HepG2 (cell line): ENCODE measurements around the gene C17orf75. TPM values are rescaled to one million over a fixed set of nuclear protein-coding genes. Genes with fewer than 3 reads are reported as not detected.
A peak's percentile ranks its signal among the peaks of the same experiment; 100 is the strongest.

Experiments
- ATAC-seq: fragments of 200-7000 bp; cut with Tn5 transposase; 3 replicates; pipeline ENCODE4 v1.9.1; 2020; ENCODE audit warnings: mild to moderate bottlenecking, moderate library complexity
- BruUV-seq: library from RNA; stranded (reverse); fragments of 400-500 nt; replicated peaks from 2 replicates; lab custom pipeline; 2021; lab: Mats Ljungman, UMichigan
- CTCF ChIA-PET: fragments of 300-600 bp; formaldehyde crosslinking; extraction: SDS; loops from one replicate; lab custom pipeline; 2021; ENCODE audit warnings: low total read pairs, inconsistent platforms, low intra/inter-chr PET ratio; lab: Yijun Ruan, JAX
- POLR2A ChIA-PET: fragments of 350-600 bp; sonication (Branson Sonifier 250); formaldehyde crosslinking; loops from one replicate; lab custom pipeline; 2020; ENCODE audit warnings: antibody characterized with exemption, inconsistent platforms; lab: Yijun Ruan, JAX
- DNase-seq: peaks from one replicate; pipeline ENCODE4 v3.0.0-alpha.2; 2015; ENCODE audit warnings: low spot score
- FAIRE-seq: peaks from 3 replicates; lab custom pipeline; 2011; peaks lifted over from hg19 to GRCh38; lab: Jason Lieb, UNC
- H2AFZ ChIP-seq: one replicate; pipeline ENCODE4 v1.6.1; 2011; ENCODE audit warnings: low read length, inconsistent platforms
- H3K27ac ChIP-seq: fragments of 300-600 bp; 3 replicates; pipeline ENCODE4 v1.8.0; 2011; ENCODE audit warnings: mixed run types, mild to moderate bottlenecking, mixed read lengths, low read length, inconsistent platforms; ENCODE audit not compliant: insufficient read depth; ENCODE audit errors: extremely low read length
- H3K27me3 ChIP-seq, 2 experiments: fragments of 200-600 bp in 1 of 2; 2 replicates in 1 of 2; 3 replicates in 1 of 2; pipeline versions ENCODE4 v1.6.0 to v1.8.0; 2011; ENCODE audit warnings: low read length in 2 of 2, mild to moderate bottlenecking in 2 of 2, moderate library complexity in 2 of 2, inconsistent platforms in 1 of 2; ENCODE audit not compliant: insufficient read depth in 2 of 2, control insufficient read depth in 1 of 2
- H3K36me3 ChIP-seq, 2 experiments: fragments of 200-600 bp in 1 of 2; replicated peaks in 1 of 2; 2 replicates in 1 of 2; 3 replicates in 1 of 2; pipeline versions ENCODE4 v1.5.1 to v1.8.0; 2011; ENCODE audit warnings: low read length in 2 of 2, inconsistent platforms in 1 of 2; ENCODE audit not compliant: insufficient read depth in 2 of 2, control insufficient read depth in 1 of 2
- H3K4me1 ChIP-seq: 2 replicates; pipeline ENCODE4 v1.5.1; 2012; ENCODE audit warnings: low read length, inconsistent platforms; ENCODE audit not compliant: insufficient read depth
- H3K4me2 ChIP-seq: 2 replicates; pipeline ENCODE4 v1.6.0; 2011; ENCODE audit warnings: low read depth, low read length, inconsistent platforms
- H3K4me3 ChIP-seq, 3 experiments: fragments of 200-600 bp in 1 of 3; sonication (generic), shearing (Covaris generic) in 1 of 3; replicated peaks in 1 of 3; 2 replicates each; pipeline ENCODE4 v1.5.1; 2011 to 2016; ENCODE audit warnings: low read length in 3 of 3, inconsistent platforms in 2 of 3, low read depth in 2 of 3, mild to moderate bottlenecking in 2 of 3, control low read depth in 1 of 3, mixed read lengths in 1 of 3; ENCODE audit not compliant: insufficient read depth in 1 of 3
- H3K79me2 ChIP-seq: one replicate; pipeline ENCODE4 v1.6.1; 2011; ENCODE audit warnings: low read length, inconsistent platforms; ENCODE audit not compliant: insufficient read depth
- H3K9ac ChIP-seq: 2 replicates; pipeline ENCODE4 v1.6.0; 2011; ENCODE audit warnings: mild to moderate bottlenecking, low read depth, low read length, inconsistent platforms; ENCODE audit not compliant: insufficient read depth
- H3K9me3 ChIP-seq: 2 replicates; pipeline ENCODE4 v1.5.1; 2012; ENCODE audit warnings: mild to moderate bottlenecking, low read length
- H4K20me1 ChIP-seq: 2 replicates; pipeline ENCODE4 v1.6.0; 2011; ENCODE audit warnings: inconsistent platforms, mild to moderate bottlenecking, low read length, moderate library complexity; ENCODE audit not compliant: insufficient read depth
- ARID5B ChIP-seq: IDR thresholded peaks from 2 replicates; pipeline ENCODE4 v1.4.0; 2020; ENCODE audit warnings: mild to moderate bottlenecking, missing genetic modification reagents
- ASH2L ChIP-seq: fragments of 300-600, 200-600 bp; sonication (generic); IDR thresholded peaks from 2 replicates; pipeline ENCODE4 v1.7.0; 2017; ENCODE audit warnings: low read depth, mild to moderate bottlenecking, moderate library complexity, mixed read lengths, low read length; ENCODE audit not compliant: insufficient read length
- BRCA1 ChIP-seq: sonication (generic); formaldehyde crosslinking; IDR thresholded peaks from 2 replicates; pipeline ENCODE4 v1.4.0; 2020; ENCODE audit warnings: missing genetic modification reagents
- HDAC1 ChIP-seq: sonication (generic); formaldehyde crosslinking; IDR thresholded peaks from 2 replicates; pipeline ENCODE4 v1.5.1; 2020; ENCODE audit warnings: mild to moderate bottlenecking, missing genetic modification reagents
- HNF4G ChIP-seq, 2 experiments: sonication (generic) in 1 of 2; formaldehyde crosslinking in 1 of 2; IDR thresholded peaks; 2 replicates each; pipeline versions ENCODE4 v1.4.0 to v1.6.1; 2011 to 2020; ENCODE audit warnings: borderline replicate concordance in 2 of 2, low read depth in 2 of 2, mild to moderate bottlenecking in 2 of 2, low read length in 1 of 2, missing genetic modification reagents in 1 of 2, moderate library complexity in 1 of 2
- KAT2B ChIP-seq: fragments of 150-350 bp; IDR thresholded peaks from 2 replicates; pipeline ENCODE4 v1.6.1; 2014; ENCODE audit warnings: low read depth, low read length, borderline replicate concordance
- KLF6 ChIP-seq: IDR thresholded peaks from 2 replicates; pipeline ENCODE4 v1.8.0; 2016; ENCODE audit warnings: missing biosample characterization, missing genetic modification reagents
- MATR3 ChIP-seq: sonication (generic); formaldehyde crosslinking; IDR thresholded peaks from 2 replicates; pipeline ENCODE4 v1.4.0; 2020; ENCODE audit warnings: missing genetic modification reagents
- NCOR1 ChIP-seq: fragments of 200-600 bp; sonication (generic); IDR thresholded peaks from 2 replicates; pipeline ENCODE4 v1.7.0; 2017; ENCODE audit warnings: antibody characterized with exemption, low read length, borderline replicate concordance
- POLR2AphosphoS2 ChIP-seq: IDR thresholded peaks from 2 replicates; pipeline ENCODE4 v1.6.1; 2011; ENCODE audit warnings: low read depth, low read length, improper control_type of control experiment
- PRMT3 ChIP-seq: sonication (generic); formaldehyde crosslinking; IDR thresholded peaks from 2 replicates; pipeline ENCODE4 v1.8.1; 2022; ENCODE audit warnings: low read depth, mild to moderate bottlenecking, moderate library complexity, missing genetic modification reagents, borderline replicate concordance
- SNAPC2 ChIP-seq: sonication (generic); formaldehyde crosslinking; IDR thresholded peaks from 2 replicates; pipeline ENCODE4 v1.8.1; 2022; ENCODE audit warnings: mild to moderate bottlenecking, missing genetic modification reagents
- TEF ChIP-seq: sonication (generic); formaldehyde crosslinking; IDR thresholded peaks from 2 replicates; pipeline ENCODE4 v1.5.0; 2020; ENCODE audit warnings: missing genetic modification reagents
- ZNF558 ChIP-seq: sonication (generic); formaldehyde crosslinking; IDR thresholded peaks from 2 replicates; pipeline ENCODE4 v1.9.0; 2022; ENCODE audit warnings: mild to moderate bottlenecking, missing genetic modification reagents, borderline replicate concordance
- WGBS: methylation state at CpG from one replicate; pipeline ENCODE4 v1.1.6; 2017; ENCODE audit warnings: low lambda C conversion rate; 5-methylcytosine and 5-hydroxymethylcytosine counted together
- in situ Hi-C: cut with HindIII; loops from 2 replicates; pipeline ENCODE4 v1.10.0; 2017; ENCODE audit warnings: low pct_unique_long_range_greater_than_20kb; ENCODE audit not compliant: extremely low pct_ligation_motif_present
- intact Hi-C: fragments of 100-400 bp; cut with micrococcal nuclease; formaldehyde crosslinking; loops from one replicate; pipeline ENCODE4 v1.10.0; 2022; ENCODE audit not compliant: unreplicated experiment
- polyA plus RNA-seq, 8 experiments: library from polyadenylated mRNA; depleted of rRNA in 3 of 8; stranded (reverse) in 7 of 8; unstranded in 1 of 8; fragments of >200 nt; fragmentation: Illumina TruSeq in 4 of 8; extraction: Trizol in 4 of 8; gene quantifications; 2 replicates each; pipeline versions ENCODE4 v1.2.1 to v1.2.3, GENCODE V29; 2011 to 2016; ENCODE audit warnings: low read depth in 4 of 8, missing spikeins in 1 of 8, mixed read lengths in 1 of 8; ENCODE audit not compliant: insufficient read depth in 1 of 8
- total RNA-seq, 5 experiments: library from RNA; depleted of rRNA; stranded (reverse); fragments of >200 nt; fragmentation: Illumina TruSeq; extraction: Trizol; gene quantifications; 2 replicates each; pipeline ENCODE4 v1.2.3, GENCODE V29; 2016; ENCODE audit warnings: low read depth in 1 of 5

C17orf75 gene
- total and polyA plus RNA-seq, 2 of the 13 experiments (the other 11 are each of a cell fraction or from before 2014, with no cell fraction given) = 16.2 to 33.0 TPM

- no peak for TF ChIP-seq ZNF558 (CRISPR knock-in tag)
- TF ChIP-seq KAT2B = no peak
- TF ChIP-seq MATR3 (CRISPR knock-in tag) = no peak
- no peak; the same call in 1 of the 2 replicates for TF ChIP-seq BRCA1 (CRISPR knock-in tag)
- TF ChIP-seq HDAC1 (CRISPR knock-in tag) = peak; percentile 91
- TF ChIP-seq TEF (CRISPR knock-in tag) = no peak; the same call in 1 of the 2 replicates
- TF ChIP-seq NCOR1 = no peak
- 0 out of 2 replicates have a peak, but pooled peaks have one; percentile 58 for TF ChIP-seq KLF6 (CRISPR knock-in tag)
These were observed at the start of gene C17orf75 (continued) for GRCh38 chr17:32341857-32342602.

GRCh38 chr17:32388613-32389459 lies 46.9 kb upstream of the C17orf75 start:
- peak overlapping the region; percentile 70 for H3K27ac ChIP-seq
- intact Hi-C loops = no loop called here
- TF ChIP-seq SNAPC2 (no peak), HNF4G (IDR thresholded peaks at IDR 0.05; ENCODE audit: borderline replicate concordance, low read depth, low read length) (0 out of 2 replicates have a peak, but pooled peaks have one; percentile 15), HNF4G (CRISPR knock-in tag; IDR thresholded peaks at IDR 0.05; ENCODE audit: borderline replicate concordance, low read depth) (no peak), POLR2AphosphoS2 (peak; percentile 35; the same call in 1 of the 2 replicates), PRMT3 (CRISPR knock-in tag) (no peak), ARID5B (CRISPR knock-in tag) (0 out of 2 replicates have a peak, but pooled peaks have one; percentile 22), ASH2L (no peak)

More at GRCh38 chr17:32388613-32389459, 46.9 kb upstream of the C17orf75 start:
- H3K4me3 ChIP-seq = no peak overlapping the region
- peak; percentile 20 for DNase-seq
- BruUV-seq = TSS peak; percentile 9
- FAIRE-seq = peak; percentile 56
- ChIA-PET POLR2A (no interaction called here), CTCF (no interaction called here)
- H3K9me3 ChIP-seq = no peaks in the 10 kb centered on the region
- H3K9ac ChIP-seq = no peak overlapping the region
- WGBS = 69% methylated on average over 6 of the region's 6 CpGs
- no peaks in the 10 kb centered on the region for H3K36me3 ChIP-seq
- ATAC-seq = peak; percentile 67
- H2AFZ ChIP-seq = no peak overlapping the region
- peaks cover 47% of the 10 kb centered on the region for H3K4me1 ChIP-seq
- H3K79me2 ChIP-seq = no peaks in the 10 kb centered on the region
- no peaks in the 10 kb centered on the region; the same call in 1 of the 2 replicates for H4K20me1 ChIP-seq
- H3K4me2 ChIP-seq = 0 out of 2 replicates have a peak overlapping the region, but pooled peaks have one; percentile 4
- in situ Hi-C loops = no loop called here
- H3K27me3 ChIP-seq = no peaks in the 10 kb centered on the region
